ENCODE data around the gene USP13. TPM values are rescaled to one million over a fixed set of nuclear protein-coding genes. Genes with fewer than 3 reads are reported as not detected.

The USP13 gene
- total and polyA plus RNA-seq, 2 of the 13 experiments (the other 11 are each of a cell fraction or from before 2014, with no cell fraction given) = 15.9 to 36.7 TPM

- TF ChIP-seq ZNF878 (CRISPR knock-in tag; IDR thresholded peaks at IDR 0.05) (peak; percentile 58; the same call in 1 of the 2 replicates), E2F2 (CRISPR knock-in tag; IDR thresholded peaks at IDR 0.05; ENCODE audit: borderline replicate concordance) (0 out of 2 replicates have a peak, but pooled peaks have one; percentile 44), GPN1 (CRISPR knock-in tag; IDR thresholded peaks at IDR 0.05; ENCODE audit: borderline replicate concordance) (no peak), HNF4G (IDR thresholded peaks at IDR 0.05; ENCODE audit: borderline replicate concordance, low read depth, low read length) (peak; percentile 73; the same call in 1 of the 2 replicates), HNF4G (CRISPR knock-in tag; IDR thresholded peaks at IDR 0.05; ENCODE audit: borderline replicate concordance, low read depth) (peak; percentile 88; the same call in 1 of the 2 replicates), ZNF407 (CRISPR knock-in tag; IDR thresholded peaks at IDR 0.05; ENCODE audit: not compliant biosample characterization) (no peak), NFE2L1 (CRISPR knock-in tag; IDR thresholded peaks at IDR 0.05; ENCODE audit: borderline replicate concordance) (no peak), SKIL (CRISPR knock-in tag; IDR thresholded peaks at IDR 0.05; ENCODE audit: borderline replicate concordance) (peak; percentile 27; the same call in 1 of the 2 replicates), NKX3-1 (CRISPR knock-in tag; IDR thresholded peaks at IDR 0.05) (peak; percentile 87), ZNF883 (CRISPR knock-in tag; IDR thresholded peaks at IDR 0.05; ENCODE audit: not compliant biosample characterization) (no peak), CTCF (CRISPR knock-in tag; IDR thresholded peaks at IDR 0.05) (no peak), DBP (CRISPR knock-in tag; IDR thresholded peaks at IDR 0.05; ENCODE audit: not compliant biosample characterization) (peak; percentile 62), JUND (CRISPR knock-in tag; IDR thresholded peaks at IDR 0.05) (no peak; the same call in 1 of the 2 replicates)
Measured at GRCh38 chr3:179739816-179740594, 87.2 kb downstream of the USP13 start (continued).

Data from HepG2 (cell line).